Activated CD4-positive, alpha-beta T cell treated with anti-CD3 and anti-CD28 coated beads, Interleukin-2, amount 50 U/mL, for 1 hour (primary cell): Measurements from ENCODE around the gene OR1D2.
"Not testable (repeated sequence)": the region's sequence is repeated elsewhere in the genome, so short reads cannot be mapped to it uniquely, and the experiment has no call there.

Experiments used
- DNase-seq: peaks from one replicate; pipeline ENCODE4 v3.0.0-alpha.2; 2020

The OR1D2 gene, protein sequence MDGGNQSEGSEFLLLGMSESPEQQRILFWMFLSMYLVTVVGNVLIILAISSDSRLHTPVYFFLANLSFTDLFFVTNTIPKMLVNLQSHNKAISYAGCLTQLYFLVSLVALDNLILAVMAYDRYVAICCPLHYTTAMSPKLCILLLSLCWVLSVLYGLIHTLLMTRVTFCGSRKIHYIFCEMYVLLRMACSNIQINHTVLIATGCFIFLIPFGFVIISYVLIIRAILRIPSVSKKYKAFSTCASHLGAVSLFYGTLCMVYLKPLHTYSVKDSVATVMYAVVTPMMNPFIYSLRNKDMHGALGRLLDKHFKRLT

GRCh38 chr17:3104322-3104721 lies at the start of gene OR1D2:
Gene OR1D2, minus strand, starts transcription at chr17:3104422. Its CDS starts 11,426 bp downstream, at chr17:3092996.
- no peak for DNase-seq

DNA sequence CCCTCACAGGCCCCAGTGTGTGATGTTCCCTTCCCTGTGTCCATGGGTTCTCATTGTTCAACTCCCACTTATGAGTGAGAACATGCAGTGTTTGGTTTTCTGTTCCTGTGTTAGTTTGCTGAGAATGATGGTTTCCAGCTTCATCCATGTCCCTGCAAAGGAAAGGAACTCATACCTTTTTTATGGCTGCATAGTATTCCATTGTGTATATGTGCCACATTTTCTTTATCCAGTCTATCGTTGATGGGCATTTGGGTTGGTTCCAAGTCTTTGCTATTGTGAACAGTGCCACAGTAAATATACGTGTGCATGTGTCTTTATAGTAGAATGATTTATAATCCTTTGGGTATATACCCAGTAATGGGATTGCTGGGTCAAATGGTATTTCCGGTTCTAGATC lies 33.3 kb upstream of the OR1D2 start:
- DNase-seq, result not testable (repeated sequence)

DNA sequence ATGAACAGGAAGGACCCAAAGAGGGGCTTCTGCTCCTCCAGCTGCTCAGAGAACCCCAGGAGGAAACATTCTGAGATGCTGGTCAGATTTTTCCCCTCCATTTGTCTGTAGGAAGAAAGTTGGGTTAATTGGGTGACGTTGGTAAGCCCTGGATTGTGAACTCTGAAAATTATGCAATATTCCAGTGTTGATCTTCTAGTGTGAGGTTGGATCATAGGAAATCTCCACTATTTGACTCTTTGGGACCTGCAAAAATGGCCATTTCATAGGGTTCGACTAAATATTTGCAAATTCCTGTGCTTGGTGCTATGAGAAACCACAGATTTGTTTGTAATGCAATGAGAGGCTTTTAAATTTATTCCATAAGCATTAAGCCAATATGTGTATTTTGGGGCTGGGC lies 23.2 kb upstream of the OR1D2 start, which contains the start of gene OR1G1:
Gene OR1G1, minus strand, starts transcription at position 101 of the 400 bp plus-strand sequence. Its CDS starts 0 bp downstream, at position 101.
- no peak for DNase-seq

GRCh38 chr17:3073850-3074249 lies 30.4 kb downstream of the OR1D2 start:
- not testable (repeated sequence) for DNase-seq

DNA sequence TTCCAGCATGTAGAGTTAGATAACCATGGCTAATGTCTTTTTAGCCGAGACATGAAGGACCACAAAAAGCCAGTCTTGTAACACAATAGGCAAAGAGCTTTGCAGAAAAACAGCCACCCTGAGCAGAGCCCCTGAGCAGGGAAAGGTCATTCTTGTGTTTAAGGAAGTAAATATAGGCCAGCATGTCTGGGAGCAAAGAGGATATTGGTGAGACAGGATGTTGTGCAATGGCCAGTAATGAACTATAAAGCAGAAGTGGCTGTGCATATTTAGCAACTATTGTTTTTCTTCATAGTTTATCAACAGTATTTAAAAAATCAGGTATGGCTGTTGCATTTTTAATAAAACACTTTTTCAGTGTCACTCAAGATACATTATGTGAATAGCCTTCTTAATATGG lies 39.0 kb downstream of the OR1D2 start:
- not testable (repeated sequence) for DNase-seq

GRCh38 chr17:3063507-3063906 lies 40.7 kb downstream of the OR1D2 start, which contains the start of gene OR1D5:
Gene OR1D5, minus strand, starts transcription at chr17:3063607. Its CDS starts 0 bp downstream, at chr17:3063607.
- not testable (repeated sequence) for DNase-seq

DNA sequence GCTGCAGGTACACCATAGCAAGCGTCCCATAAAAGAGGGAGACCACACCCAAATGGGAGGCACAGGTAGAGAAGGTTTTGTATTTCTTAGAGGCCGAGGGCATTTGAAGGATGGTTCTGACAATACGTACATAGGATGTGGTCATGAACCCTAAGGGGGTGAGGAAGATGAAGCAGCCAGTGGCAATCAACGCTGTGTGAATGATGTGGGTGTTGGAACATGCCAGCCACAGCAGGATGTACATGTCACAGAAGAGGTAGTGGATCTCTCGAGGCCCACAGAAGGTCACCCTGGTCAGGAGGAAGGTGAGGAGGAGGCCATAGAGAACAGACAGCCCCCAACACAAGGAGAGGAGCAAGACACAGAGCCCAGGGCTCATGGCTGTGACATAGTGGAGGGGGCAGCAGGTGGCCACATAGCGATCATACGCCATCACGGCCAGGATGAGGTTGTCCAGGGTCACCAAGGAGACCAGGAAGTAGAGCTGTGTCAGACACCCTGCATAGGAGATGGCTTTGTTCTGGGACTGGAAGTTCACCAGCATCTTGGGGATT lies 41.3 kb downstream of the OR1D2 start:
- not testable (repeated sequence) for DNase-seq

DNA sequence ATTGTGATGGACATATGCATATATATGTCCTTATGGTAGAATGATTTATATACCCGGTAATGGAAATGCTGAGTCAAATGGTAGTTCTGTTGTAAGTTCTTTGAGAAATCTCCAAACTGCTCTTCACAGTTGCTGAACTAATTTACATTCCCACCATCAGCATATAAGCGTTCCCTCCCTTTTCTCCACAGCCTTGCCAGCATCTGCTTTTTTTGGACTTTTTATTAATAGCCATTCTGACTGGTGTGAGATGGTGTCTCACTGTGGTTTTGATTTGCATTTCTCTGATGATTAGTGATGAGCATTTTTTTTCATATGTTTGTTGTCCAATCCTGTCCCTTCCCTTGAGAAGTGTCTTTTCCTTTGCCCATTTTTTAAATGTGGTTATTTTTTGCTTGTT lies 49.4 kb downstream of the OR1D2 start:
- not testable (repeated sequence) for DNase-seq

GRCh38 chr17:3049705-3050295 lies 54.4 kb downstream of the OR1D2 start:
- DNase-seq, result no peak

- DNase-seq, result peak; percentile 92
Measured at GRCh38 chr17:3048727-3049471, 55.3 kb downstream of the OR1D2 start.

DNA sequence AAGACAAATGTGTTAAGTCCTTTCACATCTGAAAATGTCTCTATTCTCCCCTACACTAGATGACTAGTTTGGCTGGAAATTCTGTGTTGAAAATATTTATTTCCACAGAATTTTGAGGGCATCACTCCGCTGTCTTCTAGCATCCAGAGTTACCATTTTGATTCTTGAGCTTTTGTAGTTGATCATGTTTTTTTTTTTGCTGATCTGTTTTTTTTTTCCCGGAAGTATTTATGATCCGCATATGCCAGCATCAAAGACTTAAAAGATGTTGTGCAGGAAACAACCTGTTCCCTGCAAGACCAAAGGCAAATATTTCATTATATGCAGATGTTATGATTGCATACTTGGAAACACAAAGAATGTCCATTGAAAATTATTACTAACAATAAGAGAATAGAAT lies 57.5 kb downstream of the OR1D2 start:
- DNase-seq, result no peak

DNA sequence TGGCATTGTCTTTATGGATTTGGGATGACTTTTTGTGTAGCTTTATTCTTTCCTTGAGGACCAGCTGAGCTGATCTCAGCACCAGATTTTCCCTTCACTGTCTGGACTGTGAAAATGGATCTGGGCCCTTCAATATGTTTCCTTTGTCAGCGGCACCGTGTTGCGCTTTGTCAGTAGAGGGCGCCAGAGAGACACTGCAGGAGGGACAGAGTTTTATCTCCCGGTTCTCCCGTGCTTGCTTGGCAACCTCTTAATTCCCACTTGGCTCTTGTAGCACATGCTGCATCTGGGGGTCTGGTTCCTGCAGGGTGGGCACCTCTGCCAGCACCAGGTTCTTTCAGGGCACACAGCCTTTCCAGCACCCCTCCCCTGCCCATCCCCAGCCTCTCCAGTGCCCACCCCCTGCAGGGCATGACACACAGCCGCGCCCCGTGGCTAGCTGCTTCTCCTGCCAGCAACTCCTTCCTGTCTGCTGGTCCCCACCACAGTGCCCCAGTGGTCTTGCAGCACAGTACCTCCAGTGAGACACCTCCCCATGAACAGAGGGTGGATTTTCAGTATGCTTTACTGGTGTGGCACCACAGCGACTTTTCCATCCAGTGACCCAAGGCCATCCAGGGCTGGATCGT lies 60.4 kb downstream of the OR1D2 start:
- no peak for DNase-seq

DNA sequence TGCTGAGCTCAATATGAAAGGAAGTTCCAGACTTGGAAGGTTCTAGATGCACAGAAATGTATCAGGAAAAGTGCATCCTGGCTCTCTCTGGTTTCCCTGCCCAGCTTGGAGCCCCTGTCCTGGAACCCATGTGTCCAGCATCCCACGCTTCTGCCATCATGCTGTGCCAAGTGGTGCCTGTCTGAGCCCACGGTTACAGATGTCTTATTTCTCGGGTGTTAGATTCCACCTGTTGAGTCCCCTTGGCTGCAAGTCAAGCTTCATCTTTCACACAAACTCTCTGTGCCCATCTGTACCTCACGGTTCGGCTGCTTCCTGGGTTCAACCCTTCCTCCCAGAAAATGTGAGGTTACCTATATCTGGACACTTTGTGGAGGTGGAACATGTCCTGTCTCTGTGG lies 63.3 kb downstream of the OR1D2 start:
- DNase-seq, result no peak

- no peak for DNase-seq
Measured at GRCh38 chr17:3039736-3040135, 64.5 kb downstream of the OR1D2 start.

DNA sequence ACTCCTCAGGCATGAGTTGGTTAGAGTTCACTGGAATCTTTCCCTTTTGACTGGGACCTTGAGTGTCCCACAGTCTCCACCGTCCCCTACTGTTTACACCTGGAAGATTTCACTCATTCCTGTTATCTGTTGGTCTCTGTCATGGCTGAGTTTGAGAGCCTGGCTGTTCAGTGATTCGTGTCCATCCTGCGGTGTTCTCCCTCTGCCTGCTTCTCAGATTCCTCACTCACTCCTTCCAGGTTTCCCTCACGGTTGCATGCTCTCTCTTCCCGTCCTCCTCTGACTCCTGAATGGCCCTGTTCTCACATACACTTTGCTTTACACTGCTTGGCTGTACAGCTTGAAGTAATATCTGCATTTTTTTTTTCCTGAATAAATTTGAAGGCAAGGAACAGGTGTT lies 65.3 kb downstream of the OR1D2 start:
- DNase-seq, result no peak
